Measurements from ENCODE around the gene TRMT44.
"Not testable (repeated sequence)": the region's sequence is repeated elsewhere in the genome, so short reads cannot be mapped to it uniquely, and the experiment has no call there.

The TRMT44 gene

DNA sequence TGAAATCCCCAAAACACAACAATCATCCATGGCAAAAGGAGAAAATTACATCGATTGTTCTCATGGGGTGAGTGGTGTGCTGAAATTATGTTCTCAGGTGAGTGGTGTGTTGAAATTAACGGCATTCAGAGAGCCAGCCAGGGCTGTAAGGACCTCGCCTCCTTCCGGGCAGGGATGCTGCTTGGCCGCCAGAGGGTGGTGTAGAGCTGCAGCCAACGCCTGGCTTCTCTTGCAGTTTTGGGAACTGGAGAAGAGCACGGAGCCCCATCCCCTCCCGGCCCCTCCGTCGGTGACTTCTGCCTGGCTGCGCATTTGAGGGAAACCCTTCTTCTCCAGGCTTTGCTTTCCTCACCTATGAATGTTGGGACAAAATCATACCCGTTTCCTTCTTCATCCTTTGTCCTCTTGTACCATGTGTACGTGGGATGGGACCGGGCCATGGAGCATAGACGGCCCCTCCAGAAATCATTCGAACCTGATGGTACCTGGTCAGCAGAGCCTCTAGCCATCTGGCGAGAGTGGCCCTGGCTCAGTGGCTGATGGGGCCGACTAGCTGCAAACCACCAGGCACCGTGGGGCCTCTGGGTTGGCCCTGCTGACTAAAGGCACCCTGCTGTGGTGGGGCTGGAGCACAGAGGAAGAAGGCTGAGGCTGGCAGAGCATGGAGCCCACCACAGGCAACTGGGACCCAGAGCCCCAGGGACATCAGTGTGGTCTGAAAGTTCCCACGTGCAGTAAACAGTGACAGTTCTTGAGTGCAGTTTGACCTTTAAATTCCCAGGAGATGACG, 28.4 kb downstream of the TRMT44 start:
- DNase-seq (ENCODE audit: low read depth in 3 of 3), result peak; percentile 14 to 26 (median 26)

DNA sequence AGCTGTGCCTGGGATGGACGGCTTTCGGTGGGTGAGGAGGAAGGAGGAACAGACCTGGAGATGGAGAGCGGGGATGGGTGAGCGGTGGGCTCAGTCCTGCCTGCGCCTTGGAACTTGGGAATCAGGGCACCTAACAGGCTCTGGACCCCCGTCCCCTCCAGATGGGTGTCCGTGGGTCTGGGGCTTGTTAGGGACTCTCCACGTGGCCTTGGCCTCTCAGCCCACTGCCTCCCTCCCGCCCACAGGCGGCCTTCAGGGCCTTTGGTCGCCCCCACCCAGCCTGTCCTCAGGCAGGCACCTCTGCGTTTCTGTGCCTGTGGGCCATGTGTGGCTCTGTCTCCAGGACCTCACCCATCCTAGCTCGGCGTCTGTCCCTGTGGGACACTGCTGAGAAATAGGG, 29.0 kb downstream of the TRMT44 start:
- no peak for DNase-seq (ENCODE audit: low read depth in 3 of 3)

DNA sequence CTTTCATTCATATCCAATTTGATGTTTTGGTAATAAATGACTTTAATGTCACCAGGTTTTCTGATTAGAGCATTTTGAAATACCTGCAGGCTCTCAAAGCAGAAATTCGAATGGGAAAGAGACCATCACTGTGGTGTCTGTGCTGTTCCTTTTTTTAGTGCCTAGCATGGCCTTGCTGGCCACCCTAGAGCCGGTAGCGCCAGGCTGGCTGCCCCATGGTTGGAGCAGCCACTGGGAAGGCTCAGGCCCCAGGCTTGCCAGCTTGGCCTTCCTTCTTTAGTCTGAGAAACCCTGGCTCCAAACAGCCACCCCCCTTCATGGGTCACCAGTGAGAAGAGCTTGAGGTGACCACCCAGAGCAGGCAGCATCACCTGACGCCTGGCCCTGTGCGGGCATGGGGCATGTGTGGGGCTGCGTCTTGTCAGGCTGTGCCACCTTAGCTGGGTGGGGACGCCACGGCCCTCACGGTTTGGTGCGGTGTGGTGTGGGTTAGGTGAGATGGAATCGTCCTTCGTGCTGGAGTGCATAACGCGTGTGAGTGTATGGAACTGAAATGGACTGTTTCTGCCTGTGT, 30.0 kb downstream of the TRMT44 start:
- DNase-seq (ENCODE audit: low read depth in 3 of 3), result no peak

DNA sequence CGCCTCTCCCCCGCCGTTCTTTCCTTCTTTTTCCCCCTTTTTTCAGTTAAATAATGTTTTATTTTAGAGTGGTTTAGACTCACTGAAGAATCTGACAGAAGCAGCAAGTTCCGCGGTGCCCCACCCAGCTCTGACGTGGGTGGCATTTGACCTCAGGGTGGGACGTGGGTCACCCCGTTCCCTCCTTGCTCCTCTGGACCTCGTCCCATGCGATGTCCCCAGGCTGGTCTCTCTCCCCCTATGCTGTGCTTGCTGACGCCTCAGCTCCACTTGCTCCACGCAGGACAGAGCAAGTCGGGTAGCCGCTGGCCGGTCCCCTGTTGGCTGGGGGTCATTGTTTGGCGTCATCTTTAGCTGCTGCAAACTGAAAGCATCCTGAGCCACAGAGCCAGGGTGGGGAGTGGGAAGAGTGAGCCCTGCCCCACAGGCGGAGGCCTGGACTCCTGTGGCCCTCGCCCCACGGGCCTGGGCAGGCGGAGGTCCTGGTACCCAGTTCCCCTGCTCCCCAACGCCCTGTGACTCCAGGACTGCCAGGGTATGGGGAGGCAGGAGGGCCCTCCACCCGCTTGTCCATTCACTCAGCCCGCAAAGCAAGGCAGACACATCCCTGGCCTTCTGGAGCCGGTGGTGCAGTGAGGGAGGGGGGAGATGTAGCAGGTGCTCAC, 30.8 kb downstream of the TRMT44 start:
- DNase-seq (ENCODE audit: low read depth in 3 of 3), result no peak

DNA sequence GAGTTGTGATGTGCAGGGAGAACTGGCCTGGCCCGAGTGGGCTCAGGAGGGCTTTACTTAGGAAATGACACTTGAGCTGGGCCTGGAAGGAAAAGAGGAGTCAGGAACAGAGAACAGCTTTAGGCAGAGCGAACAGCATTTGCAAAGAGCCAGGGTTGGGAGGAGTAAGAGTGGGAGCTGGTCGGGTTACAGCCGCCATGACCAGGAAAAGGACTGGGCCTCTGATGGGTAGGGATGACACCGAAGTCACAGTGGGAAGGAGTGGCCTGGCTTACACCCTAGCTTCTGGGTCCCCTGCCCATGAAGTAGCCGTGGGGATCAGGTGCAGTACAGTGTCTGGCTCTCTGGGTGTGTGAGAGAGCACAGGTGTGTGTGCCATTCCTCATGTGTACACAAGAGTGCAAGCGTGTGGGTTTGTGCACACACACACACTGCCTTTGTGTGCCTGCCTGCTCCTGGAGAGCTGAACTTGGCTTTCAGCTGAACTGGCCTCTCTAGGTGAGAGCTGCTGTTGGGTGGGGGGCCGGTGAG, 31.6 kb downstream of the TRMT44 start:
- DNase-seq (ENCODE audit: low read depth in 3 of 3), result no peak

DNA sequence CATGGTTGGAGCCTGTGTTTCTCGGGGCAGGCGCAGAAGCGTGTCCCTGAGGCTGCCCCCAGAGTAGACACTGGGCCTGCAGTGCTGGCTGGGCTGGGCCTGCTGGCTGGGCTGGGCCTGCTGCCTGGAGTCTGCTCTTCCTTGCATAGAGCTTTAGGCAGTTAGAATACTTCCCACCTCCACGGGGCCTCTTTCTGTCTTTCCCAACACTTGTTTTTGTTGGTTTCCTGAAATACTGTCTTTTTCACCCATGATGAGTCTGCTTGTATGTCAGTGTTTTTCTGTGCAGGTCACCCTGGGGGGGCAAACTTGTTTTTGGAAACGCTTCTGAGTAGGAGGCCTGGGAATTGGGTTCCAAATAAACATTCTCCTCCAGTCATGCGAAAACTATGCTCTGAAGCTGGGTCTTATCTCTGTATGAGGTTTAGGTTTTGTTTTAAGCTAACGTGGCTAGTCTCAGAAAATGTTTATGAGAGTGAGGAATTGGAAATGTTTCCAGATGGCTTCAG, 32.2 kb downstream of the TRMT44 start:
- no peak for DNase-seq (ENCODE audit: low read depth in 3 of 3)

DNA sequence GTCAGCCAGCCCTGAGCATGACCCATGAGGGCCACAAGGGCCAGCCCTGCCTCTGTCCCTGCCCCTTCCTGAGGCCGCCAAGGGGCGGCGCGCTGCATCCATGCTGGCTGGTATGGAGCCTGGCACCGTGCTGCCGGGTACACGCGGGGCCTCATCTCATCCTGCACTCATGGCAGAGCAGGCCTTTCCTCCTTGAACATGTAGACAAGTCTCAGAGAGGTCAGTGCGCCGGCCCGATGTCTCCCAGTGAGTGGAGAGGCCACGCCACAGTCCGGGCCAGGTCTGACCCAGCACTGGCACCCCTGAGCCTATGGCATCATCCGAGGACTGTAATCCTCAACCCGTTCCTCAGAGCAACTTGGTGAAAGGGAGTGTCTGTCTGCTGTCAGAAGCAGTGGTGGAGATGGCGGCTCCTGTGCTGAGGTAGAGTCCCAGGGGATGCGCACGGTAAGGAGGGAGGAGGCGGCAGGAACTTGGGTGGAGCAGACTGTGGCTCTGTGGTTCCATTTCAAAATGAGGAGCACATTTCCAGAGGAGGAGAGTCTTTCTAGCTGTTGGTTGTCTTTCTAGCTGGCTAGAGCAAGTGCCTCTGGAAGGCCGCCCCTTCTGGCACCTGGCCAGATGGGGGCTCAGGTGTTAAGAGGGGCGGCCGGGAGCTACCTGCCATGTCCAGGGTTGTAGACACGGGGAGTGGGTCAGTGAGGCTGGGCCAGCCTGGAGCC, 32.8 kb downstream of the TRMT44 start:
- no peak for DNase-seq (ENCODE audit: low read depth in 3 of 3)

DNA sequence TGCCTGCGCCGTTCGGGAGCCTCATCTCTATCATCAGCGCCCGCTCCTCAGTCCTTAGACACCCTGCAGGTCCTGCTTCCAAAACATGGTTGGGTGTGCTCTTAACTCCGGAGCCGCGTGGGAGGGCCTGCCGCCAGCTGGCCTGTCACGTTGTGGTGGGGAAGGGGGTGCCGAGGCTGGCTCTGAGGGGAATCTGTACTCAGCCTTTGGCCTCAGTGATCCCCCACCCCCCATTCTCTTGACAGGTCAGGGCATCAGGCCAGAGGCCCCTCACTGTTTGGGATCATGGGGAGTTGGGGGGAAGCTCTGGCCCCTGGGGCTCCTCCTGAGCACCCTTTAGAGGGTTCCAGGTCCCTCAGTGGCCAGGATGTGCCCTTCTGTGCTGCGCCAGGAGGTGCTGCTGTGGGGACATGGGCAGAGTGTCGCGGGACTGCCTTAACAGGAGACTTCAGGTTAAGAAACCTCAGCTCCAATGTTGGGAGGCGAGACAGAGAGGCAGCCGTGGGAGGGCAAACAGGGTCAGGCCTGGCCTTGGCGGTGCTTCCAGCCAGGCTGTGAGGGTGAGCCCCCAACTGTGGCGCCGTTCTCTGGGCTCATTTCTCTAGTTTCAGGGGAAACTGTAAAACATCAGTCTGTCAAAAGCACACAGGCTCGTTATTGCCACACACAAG, 33.5 kb downstream of the TRMT44 start:
- no peak for DNase-seq (ENCODE audit: low read depth in 3 of 3)

DNA sequence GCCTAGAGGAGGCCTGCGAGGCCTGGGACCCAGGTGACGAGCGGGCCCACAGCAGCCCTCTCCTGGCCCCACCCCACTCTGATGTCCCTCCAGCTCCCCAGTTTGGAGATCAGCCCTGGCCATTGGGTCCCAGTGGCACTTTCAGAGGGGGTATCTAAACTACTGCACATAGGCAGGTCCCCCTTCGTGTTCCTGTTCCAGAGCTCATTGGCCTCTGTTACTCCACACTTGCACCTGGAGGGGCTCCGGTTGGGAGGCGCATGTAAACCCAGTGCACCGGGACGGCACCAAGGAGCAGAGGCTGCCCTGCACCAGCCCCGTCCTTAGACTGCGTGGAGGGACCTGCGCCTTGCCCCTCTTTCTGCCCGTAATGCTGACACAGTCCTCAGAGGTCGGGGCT, 34.3 kb downstream of the TRMT44 start:
- DNase-seq (ENCODE audit: low read depth in 3 of 3), result no peak

DNA sequence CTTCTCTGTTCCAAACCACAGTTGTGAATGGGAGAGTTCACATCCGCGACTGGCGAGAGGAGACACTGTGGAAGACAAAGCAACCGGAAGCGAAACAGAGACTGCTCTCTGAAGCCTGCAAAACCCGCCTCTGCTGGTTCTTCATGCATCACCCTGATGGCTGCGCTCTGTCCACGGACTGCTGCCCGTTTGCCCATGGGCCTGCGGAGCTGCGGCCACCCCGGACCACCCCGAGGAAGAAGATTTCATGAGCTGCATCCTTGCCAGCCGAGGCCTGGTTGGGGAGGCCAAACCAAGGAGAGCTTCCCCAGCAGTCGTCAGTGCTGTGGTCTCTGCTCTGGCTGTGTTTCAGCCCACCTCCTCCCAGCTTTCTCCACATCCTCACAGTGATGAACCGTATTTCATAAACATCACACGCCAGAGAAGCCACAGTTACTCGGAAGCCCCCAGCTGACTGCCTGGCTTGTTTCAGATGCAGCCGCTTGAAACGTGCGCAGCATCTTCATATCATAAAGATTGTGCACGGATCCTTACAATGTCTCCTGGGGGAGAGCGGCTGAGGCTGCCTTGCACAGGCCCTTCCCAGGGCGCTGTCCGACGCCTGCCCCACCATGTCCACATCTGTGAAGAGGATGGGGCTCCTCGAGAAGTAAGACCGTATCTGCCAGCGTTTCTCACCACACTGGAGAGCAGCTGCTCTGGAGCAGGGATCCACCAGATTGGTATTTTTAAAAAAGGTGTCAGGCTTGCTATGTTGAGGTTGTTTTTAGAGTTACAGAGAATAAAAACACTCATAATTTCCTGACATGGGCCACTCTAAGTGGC, 35.4 kb downstream of the TRMT44 start:
- no peak for DNase-seq (ENCODE audit: low read depth in 3 of 3)

DNA sequence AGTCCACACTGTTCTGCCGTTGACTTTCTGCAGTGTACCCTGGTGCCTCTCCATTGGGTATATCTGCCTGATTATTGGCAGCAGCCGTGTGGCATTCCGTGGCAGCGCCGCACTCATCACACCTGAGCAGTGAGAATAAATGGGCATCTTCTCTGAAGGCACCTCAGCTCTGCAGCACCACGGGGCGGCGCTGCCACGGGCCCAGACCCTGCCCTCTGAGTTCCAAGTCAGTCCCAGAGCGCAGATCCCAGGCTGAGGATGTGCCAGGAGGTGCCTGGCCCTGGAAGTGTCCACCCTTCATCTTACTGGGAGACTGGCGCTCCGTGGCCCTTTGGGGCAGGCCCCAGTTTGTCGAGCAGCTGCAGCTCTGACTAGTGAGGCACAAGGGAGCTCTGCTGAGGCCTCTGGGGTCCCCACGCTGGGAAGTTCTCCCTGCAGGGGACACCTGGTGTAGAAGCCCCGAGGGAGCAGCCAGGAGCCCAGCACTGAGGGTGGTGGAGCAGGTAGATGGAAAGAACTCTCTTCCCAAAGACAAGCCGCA, 36.6 kb downstream of the TRMT44 start:
- DNase-seq (ENCODE audit: low read depth in 3 of 3), result no peak

DNA sequence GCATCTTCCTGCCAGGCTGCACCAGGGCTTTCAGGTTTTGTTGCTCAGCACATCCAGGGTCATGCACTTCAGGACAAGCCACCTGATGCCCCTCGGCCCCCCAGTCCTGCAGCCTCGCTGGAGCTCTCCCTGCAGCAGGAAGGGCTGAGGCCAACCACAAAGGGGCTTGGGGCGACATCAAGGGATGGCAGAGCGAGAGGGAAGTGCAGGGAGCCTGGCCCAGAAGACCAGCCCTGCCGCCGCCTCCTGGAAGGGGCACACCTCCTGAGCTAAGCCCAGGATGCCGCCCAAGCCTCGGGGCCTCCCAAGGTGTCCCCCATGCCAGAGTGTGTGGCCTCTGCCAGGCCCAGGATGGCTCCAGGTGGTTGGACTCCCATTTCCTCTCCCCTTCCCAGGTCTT, 37.1 kb downstream of the TRMT44 start:
- no peak for DNase-seq (ENCODE audit: low read depth in 3 of 3)

DNA sequence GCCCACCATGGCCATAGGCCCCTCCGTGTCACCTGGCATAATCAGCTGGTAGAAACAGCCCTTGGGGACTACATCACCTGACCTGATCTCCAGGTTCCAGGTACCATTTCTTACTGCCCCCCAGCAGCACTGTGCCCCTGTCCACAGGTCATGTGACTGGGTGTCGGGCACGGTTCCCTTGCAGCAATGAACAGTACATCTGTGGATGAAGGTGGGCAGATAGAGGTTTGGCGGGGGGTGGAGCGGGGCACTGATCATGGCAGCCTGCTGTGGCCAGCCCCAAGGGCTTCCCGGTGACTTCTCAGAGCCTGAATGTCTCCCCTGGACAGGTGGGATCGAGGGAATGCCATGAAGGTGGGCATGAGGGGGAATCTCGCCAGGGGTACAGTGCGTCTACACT, 37.8 kb downstream of the TRMT44 start:
- DNase-seq (ENCODE audit: low read depth in 3 of 3), result no peak

DNA sequence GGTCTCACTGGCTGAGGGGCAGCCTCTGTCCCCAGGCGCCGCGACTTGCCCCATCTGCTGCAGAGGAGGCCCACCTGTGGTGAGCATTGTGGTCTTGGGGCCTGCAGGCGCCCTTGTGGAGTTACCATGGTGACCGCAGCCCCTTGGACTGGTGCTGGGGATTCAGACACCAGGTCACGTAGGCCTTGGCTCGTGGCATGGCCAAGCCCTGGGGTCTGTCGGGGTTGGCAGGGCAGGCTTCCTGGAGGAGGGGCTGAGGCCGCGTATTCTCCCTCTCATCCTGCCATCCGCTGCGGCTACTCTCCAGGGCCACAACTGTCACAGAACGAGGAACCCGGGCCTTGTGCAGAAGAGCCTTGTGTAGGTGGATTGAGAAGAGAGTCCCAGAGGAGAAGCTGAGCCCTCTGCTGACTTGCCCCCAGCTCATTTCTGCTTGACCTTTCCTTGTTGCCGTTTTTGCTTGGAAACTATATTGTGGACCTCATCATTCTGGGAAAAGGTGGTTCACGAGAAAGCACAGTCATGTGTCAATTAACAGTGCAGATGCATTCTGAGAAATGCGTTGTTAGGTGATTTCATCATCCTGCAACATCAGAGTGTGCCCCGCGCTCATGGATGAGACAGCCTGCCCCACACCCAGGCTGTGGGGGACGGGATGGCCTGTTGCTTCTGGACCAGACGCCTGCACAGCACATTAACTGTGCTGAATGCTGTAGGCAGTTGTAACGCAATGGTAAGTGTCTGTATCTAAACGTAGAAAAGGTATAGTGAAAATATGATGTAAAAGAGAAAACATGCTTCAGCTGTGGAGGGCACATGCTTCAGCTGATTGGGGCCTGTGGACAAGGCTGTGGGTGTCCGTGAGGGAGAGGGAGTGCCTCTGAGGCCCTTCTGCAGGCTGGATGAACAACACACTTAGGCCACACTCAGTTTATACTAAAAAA, 38.5 kb downstream of the TRMT44 start:
- no peak for DNase-seq (ENCODE audit: low read depth in 3 of 3)

DNA sequence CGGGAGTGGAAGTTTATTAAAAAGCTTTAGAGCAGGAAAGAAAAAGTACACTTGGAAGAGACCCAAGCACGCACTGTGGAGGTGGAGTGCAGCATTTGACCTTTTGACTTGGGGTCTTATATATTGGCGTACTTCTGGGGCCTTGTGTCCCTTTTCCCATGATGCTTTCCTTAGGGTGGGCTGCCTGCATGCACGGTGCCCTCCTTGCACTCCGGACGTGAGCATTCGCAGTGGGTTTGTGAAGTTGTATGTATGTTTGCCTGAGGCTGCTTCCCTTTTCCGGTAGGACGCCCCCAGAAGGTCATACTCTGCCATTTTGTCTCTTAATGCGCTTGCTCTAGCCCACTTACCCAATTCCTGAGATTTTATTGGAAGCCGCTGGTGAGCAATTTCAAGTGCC, 39.6 kb downstream of the TRMT44 start:
- DNase-seq (ENCODE audit: low read depth in 3 of 3), result no peak

DNA sequence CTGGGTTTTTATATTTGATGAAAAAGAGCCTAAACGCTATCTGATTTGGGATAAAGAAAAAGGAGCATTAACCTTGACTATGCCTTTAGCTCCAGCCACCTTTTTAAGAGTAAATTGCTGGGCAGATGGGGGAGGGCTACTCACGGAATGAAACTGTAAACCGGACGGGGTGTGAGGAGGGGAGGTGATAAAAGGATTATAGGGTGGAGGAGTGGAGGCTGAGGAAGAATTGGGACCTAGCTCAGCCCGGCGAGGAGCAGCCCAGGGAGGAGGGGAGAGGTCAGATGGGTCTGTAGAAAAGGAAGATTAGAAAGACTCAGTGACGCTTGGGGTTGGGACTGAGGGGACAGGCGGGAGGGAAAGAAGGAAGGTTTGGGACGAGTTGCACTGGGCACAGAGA, 46.1 kb downstream of the TRMT44 start:
- DNase-seq (ENCODE audit: low read depth in 3 of 3), result not testable (repeated sequence)

DNA sequence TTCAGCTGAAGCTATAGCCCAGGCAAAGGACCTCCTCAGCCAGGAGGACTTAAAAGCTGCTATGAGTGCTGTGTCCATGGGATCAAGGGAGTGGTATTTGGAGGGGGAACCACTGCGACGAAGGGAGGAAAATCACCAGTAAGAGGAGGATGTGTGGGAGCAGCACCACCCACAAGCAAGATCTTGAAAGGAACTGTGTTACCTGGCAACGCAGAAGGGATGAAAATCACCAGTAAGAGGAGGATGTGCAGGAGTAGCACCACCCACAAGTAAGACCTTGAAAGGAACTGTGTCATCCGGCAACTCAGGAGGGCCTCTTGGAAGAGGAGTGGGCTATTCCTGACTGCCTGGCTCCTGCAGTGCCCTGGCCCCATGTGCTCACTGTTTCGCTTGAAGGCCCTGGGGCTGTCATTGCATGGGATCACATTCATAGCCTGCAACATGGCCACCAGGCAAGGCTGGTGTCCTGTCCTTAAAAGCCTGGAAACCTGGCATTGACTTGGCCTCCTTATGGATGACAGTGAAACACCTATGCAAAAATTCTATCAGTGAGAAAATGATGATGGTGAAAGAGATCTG, 48.3 kb downstream of the TRMT44 start:
- no peak for DNase-seq (ENCODE audit: low read depth in 3 of 3)

DNA sequence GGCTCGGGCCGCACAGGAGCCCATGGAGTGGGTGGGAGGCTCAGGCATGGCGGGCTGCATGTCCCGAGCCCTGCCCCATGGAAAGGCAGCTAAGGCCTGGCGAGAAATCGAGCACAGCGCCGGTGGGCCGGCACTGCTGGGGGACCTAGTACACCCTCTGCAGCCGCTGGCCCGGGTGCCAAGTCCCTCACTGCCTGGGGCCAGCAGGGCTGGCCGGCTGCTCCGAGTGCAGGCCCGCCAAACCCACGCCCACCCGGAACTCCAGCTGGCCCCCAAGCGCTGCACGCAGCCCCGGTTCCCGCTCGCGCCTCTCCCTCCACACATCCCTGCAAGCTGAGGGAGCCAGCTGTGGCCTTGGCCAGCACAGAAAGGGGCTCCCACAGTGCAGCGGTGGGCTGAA, 50.9 kb downstream of the TRMT44 start:
- DNase-seq (ENCODE audit: low read depth in 3 of 3), result not testable (repeated sequence)

DNA sequence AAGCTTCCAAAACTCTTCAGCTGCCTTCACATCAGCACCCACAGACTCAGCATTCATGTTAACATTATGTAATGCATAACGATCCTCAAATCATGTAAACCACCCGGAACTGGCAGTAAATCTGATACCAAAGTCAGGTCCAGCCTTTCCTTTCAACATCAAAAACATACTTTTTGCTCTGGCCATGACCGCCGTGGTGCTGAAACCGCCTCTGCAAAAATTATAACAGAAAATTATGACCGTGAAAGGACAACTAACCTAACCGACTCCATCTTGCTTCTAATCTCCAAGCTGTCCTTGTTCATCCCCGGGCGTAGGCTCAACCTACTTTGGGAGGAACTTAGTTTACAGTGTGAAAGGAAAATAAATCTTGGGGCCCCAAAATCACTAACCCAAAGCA, 51.6 kb downstream of the TRMT44 start:
- no peak for DNase-seq (ENCODE audit: low read depth in 3 of 3)

All from stimulated activated CD4-positive, alpha-beta T cell treated with anti-CD3 and anti-CD28 coated beads, TNF-alpha, amount 100 ng/mL, for 4 hours (primary cell).